Panc1 (cell line): Measurements from ENCODE around the gene CACNA2D3. TPM values are rescaled to one million over a fixed set of nuclear protein-coding genes. Genes with fewer than 3 reads are reported as not detected.

Experiments used
- ATAC-seq: fragments of 200-7000 bp; cut with Tn5 transposase; 2 replicates; pipeline ENCODE4 v1.9.1; 2020; ENCODE audit warnings: mild to moderate bottlenecking, moderate library complexity
- BruUV-seq: library from RNA; stranded (reverse); fragments of 400-500 nt; replicated peaks from 2 replicates; lab custom pipeline; 2021; lab: Mats Ljungman, UMichigan
- CTCF ChIA-PET: fragments of 300-600 bp; sonication (Branson Sonifier 250); formaldehyde crosslinking; loops from one replicate; lab custom pipeline; 2022; ENCODE audit warnings: antibody characterized with exemption; lab: Charles Lee
- POLR2A ChIA-PET: fragments of 300-600 bp; sonication (Branson Sonifier 250); formaldehyde crosslinking; loops from one replicate; lab custom pipeline; 2022; ENCODE audit warnings: antibody characterized with exemption; lab: Charles Lee
- DNase-seq: peaks from one replicate; pipeline ENCODE4 v3.0.0-alpha.2; 2010; ENCODE audit warnings: low read depth, low spot score
- H3K27ac ChIP-seq: 2 replicates; pipeline ENCODE4 v1.5.1; 2011; ENCODE audit warnings: mild to moderate bottlenecking, low read length, inconsistent platforms
- H3K27me3 ChIP-seq: fragments of 200-500 bp; sonication (Bioruptor generic); 2 replicates; pipeline ENCODE4 v1.6.0; 2014; ENCODE audit warnings: low read length, inconsistent platforms; ENCODE audit not compliant: control insufficient read depth, insufficient read depth
- H3K36me3 ChIP-seq: fragments of 200-500 bp; sonication (Bioruptor generic); 2 replicates; pipeline ENCODE4 v1.5.1; 2014; ENCODE audit warnings: inconsistent platforms, mild to moderate bottlenecking, low read length, moderate library complexity; ENCODE audit not compliant: control insufficient read depth, insufficient read depth
- H3K4me1 ChIP-seq: 2 replicates; pipeline ENCODE4 v1.5.1; 2011; ENCODE audit warnings: inconsistent platforms, mild to moderate bottlenecking, low read length, moderate library complexity; ENCODE audit not compliant: control insufficient read depth, insufficient read depth
- H3K4me3 ChIP-seq, 2 experiments: 2 replicates each; pipeline ENCODE4 v1.5.1; 2011 to 2012; ENCODE audit warnings: low read depth in 2 of 2, low read length in 2 of 2, mild to moderate bottlenecking in 2 of 2, inconsistent platforms in 1 of 2, moderate library complexity in 1 of 2
- H3K9me3 ChIP-seq: fragments of 200-500 bp; sonication (Bioruptor generic); 2 replicates; pipeline ENCODE4 v1.5.1; 2014; ENCODE audit warnings: low read depth, mild to moderate bottlenecking, inconsistent platforms, low read length, moderate library complexity; ENCODE audit not compliant: control insufficient read depth, insufficient read depth
- CTCF ChIP-seq: fragments of 450-650 bp; IDR thresholded peaks from 2 replicates; pipeline ENCODE4 v1.5.1; 2017; ENCODE audit warnings: mild to moderate bottlenecking
- POLR2AphosphoS5 ChIP-seq: IDR thresholded peaks from 2 replicates; pipeline ENCODE4 v1.6.1; 2012; ENCODE audit warnings: mild to moderate bottlenecking, low read depth, low read length, moderate library complexity
- REST ChIP-seq, 2 experiments: IDR thresholded peaks; 2 replicates each; pipeline ENCODE4 v1.6.1; 2011 to 2012; ENCODE audit warnings: low read depth in 2 of 2, control low read depth in 1 of 2, low read length in 1 of 2, mild to moderate bottlenecking in 1 of 2, moderate library complexity in 1 of 2; ENCODE audit not compliant: insufficient read depth in 1 of 2
- SIN3A ChIP-seq: IDR thresholded peaks from 2 replicates; pipeline ENCODE4 v1.6.1; 2012; ENCODE audit warnings: low read depth, mild to moderate bottlenecking, low read length, moderate library complexity, borderline replicate concordance; ENCODE audit not compliant: insufficient read depth
- TCF7L2 ChIP-seq: IDR thresholded peaks from 2 replicates; pipeline ENCODE4 v1.6.1; 2011; ENCODE audit warnings: mild to moderate bottlenecking, low read depth, low read length, inconsistent platforms
- in situ Hi-C: cut with HindIII; loops from 2 replicates; pipeline ENCODE4 v1.10.0; 2016; ENCODE audit warnings: low sequenced_read_pairs, low pct_unique_long_range_greater_than_20kb
- intact Hi-C: fragments of 100-400 bp; cut with micrococcal nuclease; formaldehyde crosslinking; loops from one replicate; pipeline ENCODE4 v1.10.0; 2022; ENCODE audit not compliant: unreplicated experiment
- total RNA-seq: library from RNA; stranded (reverse); gene quantifications from one replicate; pipeline ENCODE4 v1.2.1, GENCODE V29; 2021; ENCODE audit not compliant: unreplicated experiment

CACNA2D3 gene
- total RNA-seq, 1 experiment from 2014 or later: 0.41 TPM

GRCh38 chr3:54437271-54437670 is 314.9 kb downstream of the CACNA2D3 start:
- POLR2A ChIA-PET: no interaction called here
- Histone ChIP-seq H3K36me3 (no peaks in the 10 kb centered on the region), H3K4me3 (no peak overlapping the region), H3K27me3 (no peaks in the 10 kb centered on the region), H3K9me3 (no peaks in the 10 kb centered on the region), H3K4me1 (no peaks in the 10 kb centered on the region), H3K27ac (no peak overlapping the region)
- CTCF ChIA-PET: no interaction called here
- intact Hi-C loops (no loop called here), in situ Hi-C loops (no loop called here)
- TF ChIP-seq CTCF (no peak), TCF7L2 (no peak), SIN3A (no peak), POLR2AphosphoS5 (no peak), REST (IDR thresholded peaks at IDR 0.05; ENCODE audit: insufficient read depth in 1 of 2, low read depth in 2 of 2, low read length in 1 of 2) (no peak)
- DNase-seq (no peak), ATAC-seq (no peak)
- BruUV-seq: no TSS peak

- H3K4me1 ChIP-seq: no peaks in the 10 kb centered on the region
- POLR2A ChIA-PET: no interaction called here
- ATAC-seq (no peak), DNase-seq (no peak)
- no peaks in the 10 kb centered on the region for H3K9me3 ChIP-seq
- CTCF ChIA-PET: no interaction called here
- intact Hi-C loops: no loop called here
- no peaks in the 10 kb centered on the region for H3K36me3 ChIP-seq
- H3K27ac ChIP-seq: no peak overlapping the region
- H3K27me3 ChIP-seq: no peaks in the 10 kb centered on the region
- no TSS peak for BruUV-seq
- in situ Hi-C loops: no loop called here
- no peak for TF ChIP-seq TCF7L2
- TF ChIP-seq POLR2AphosphoS5: no peak
- no peak for TF ChIP-seq SIN3A
- TF ChIP-seq REST (IDR thresholded peaks at IDR 0.05; ENCODE audit: insufficient read depth in 1 of 2, low read depth in 2 of 2, low read length in 1 of 2): no peak
- TF ChIP-seq CTCF: no peak
- no peak overlapping the region for H3K4me3 ChIP-seq
Observed at GRCh38 chr3:54443561-54444161, 321.3 kb downstream of the CACNA2D3 start.
